ENCODE measurements around the gene CYP46A1. TPM values are rescaled to one million over a fixed set of nuclear protein-coding genes. Genes with fewer than 3 reads are reported as not detected.
"Not testable (repeated sequence)": the region's sequence is repeated elsewhere in the genome, so short reads cannot be mapped to it uniquely, and the experiment has no call there.

The CYP46A1 gene
- total RNA-seq, 1 donor from 2014 or later, result 3.1 TPM

DNA sequence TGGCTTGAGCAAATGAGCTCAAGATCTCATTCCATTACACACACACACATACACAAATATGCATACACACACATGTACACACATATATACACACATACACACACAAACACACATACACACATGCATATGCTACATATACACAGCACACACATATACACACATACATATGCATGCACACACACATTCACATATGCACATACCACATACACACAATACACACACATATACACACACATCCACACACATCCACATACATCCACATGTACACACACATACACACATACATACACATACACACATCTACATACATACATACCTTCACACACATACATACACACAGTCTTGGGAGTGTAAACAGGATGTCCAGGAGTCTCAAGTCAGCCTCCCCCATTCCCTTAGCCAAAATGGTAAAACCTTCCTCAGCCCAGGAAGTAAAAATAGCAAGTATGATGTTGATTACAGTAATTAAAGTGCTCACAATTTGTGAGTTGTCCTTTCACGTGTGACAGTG is 26.4 kb upstream of the CYP46A1 start:
- no peak for DNase-seq

GRCh38 chr14:99658218-99658845 is 25.8 kb upstream of the CYP46A1 start:
- DNase-seq, result no peak

DNA sequence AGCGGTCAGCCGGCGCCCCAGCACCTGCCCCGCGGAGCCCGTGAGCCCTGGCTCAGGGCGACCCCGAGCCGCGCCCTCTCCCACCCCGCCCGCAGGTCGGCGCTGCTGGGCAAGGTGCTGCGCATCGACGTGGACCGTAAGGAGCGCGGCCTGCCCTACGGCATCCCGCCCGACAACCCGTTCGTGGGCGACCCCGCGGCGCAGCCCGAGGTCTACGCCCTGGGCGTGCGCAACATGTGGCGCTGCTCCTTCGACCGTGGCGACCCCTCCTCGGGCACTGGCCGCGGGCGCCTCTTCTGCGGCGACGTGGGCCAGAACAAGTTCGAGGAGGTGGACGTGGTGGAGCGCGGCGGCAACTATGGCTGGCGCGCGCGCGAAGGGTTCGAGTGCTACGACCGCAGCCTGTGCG is 24.8 kb upstream of the CYP46A1 start:
- DNase-seq, result no peak

DNA sequence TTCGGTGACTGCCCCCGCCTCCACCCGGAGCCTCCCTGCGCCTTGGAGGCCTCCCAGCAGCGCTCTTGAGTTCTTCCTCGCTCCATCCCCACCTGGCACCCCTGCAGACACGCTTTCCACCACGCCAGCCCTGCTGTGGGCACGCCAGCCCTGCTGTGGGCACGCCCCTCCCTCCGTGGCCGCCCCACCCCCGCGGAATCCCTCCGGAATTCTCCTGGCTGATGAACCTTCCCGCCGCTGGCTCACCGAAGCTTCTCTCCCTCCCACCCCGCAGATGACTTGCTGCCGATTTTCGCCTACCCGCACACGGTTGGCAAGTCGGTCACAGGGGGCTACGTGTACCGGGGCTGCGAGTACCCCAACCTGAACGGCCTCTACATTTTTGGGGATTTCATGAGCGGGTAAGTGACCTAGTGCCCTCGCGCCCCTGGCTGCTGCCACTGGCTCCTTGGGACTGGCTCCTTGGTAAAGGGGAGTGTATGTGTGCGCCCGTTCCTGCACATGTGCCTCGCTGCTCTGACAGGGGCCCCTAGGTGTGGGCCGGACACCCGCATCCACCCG is 24.0 kb upstream of the CYP46A1 start:
- no peak for DNase-seq

GRCh38 chr14:99660794-99661193 is 23.3 kb upstream of the CYP46A1 start:
- no peak for DNase-seq

- not testable (repeated sequence) for DNase-seq
Observed at GRCh38 chr14:99661206-99661605, 22.9 kb upstream of the CYP46A1 start.

DNA sequence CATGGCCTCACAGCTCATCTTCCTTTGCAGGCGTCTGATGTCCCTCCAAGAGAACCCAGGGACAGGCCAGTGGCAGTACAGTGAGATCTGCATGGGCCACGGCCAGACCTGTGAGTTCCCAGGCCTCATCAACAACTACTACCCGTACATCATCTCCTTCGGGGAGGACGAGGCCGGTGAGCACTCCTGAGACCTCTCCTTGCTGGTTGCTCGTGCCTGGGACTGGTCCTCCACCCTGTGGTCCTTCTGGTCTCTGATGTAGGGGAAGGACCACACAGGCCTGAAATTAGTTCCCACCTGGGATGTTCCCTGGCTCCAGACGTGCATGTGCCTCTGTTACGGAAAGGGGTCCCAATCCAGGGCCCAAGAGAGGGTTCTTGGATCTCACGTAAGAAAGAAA is 21.3 kb upstream of the CYP46A1 start:
- DNase-seq, result no peak

DNA sequence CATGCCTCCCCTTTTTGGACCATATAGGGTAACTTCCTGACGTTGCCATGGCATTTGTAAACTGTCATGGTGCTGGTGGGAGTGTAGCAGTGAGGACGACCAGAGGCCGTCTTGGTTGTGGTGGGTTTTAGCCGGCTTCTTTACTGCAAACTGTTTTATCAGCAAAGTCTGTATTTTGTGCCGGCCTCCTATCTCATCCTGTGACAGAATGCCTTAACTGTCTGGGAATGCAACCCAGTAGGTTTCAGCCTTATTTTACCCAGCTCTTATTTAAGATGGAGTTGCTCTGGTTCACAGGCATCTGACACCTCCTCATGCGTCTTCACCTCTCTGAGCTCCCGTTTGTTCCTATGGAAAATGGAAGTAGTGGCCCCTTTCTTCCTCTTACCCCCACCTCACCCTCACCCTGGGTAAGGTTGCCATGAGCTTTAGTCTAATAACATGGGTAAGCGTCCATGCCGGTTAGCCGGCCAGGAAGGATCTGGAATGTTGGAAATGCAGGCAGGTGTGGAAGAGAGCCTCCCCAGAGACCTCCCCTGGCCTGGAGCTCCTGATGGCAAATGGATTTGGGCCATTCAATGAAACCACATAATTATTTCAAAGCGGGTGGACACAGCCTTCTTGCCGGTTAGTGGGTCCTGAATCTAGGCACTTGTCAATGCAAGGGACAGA is 20.6 kb upstream of the CYP46A1 start:
- no peak for DNase-seq

- DNase-seq, result no peak
Observed at GRCh38 chr14:99664058-99664936, 19.8 kb upstream of the CYP46A1 start.

DNA sequence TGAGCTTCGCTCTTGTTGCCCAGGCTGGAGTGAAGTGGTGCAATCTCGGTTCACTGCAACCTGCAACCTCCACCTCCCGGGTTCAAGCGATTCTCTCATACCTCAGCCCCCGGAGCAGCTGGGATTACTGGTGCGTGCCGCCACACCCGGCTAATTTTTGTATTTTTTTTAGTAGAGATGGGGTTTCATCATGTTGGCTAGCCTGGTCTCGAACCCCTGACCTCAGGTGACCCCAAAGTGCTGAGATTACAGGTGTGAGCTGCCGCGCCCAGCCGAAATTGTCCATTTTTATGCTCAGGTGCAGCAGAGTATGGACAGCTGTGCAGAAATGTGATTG is 19.2 kb upstream of the CYP46A1 start:
- DNase-seq, result no peak

DNA sequence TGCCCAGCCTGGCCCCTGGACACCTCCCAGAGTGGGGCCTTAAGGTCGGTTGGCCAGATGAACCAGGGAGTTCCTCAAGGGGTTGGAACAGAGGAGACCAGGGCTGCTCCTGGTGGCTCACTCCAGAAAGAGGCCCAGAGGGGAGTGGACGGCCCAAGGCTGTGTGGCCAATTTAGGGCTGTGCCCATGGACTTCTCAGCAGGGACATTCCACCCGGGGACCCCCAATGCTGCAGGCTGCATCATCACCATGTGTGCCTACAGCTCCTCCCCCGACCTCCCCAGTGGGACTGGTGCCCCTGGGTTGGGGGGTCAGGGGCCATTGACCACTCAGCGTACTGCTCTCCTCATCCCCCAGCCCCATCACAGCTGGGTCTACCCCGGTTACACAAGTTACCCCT is 17.6 kb upstream of the CYP46A1 start:
- no peak for DNase-seq

- DNase-seq, result no peak
Observed at GRCh38 chr14:99667045-99667444, 17.1 kb upstream of the CYP46A1 start.

DNA sequence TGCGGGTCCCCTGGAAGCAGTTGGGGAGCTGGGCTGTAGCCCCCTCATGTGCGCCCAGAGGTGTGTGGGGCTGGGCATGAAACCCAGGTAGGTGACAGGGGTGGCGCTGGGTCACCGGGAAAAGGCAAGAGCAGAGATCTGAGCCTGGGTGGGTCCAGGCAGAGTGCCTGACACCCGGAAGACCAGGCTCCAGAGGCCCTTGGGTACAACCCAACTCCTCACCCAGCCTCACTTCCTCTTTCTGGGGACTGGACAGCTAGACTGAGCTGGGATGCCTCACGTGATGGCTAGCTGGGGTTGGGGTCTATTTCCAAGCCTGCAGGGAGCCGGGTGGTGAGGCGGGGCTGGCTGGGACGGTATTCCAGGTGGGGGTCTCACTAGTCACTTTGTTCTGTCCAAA is 16.3 kb upstream of the CYP46A1 start:
- DNase-seq, result no peak

- DNase-seq, result no peak
Observed at GRCh38 chr14:99668307-99669295, 15.5 kb upstream of the CYP46A1 start.

DNA sequence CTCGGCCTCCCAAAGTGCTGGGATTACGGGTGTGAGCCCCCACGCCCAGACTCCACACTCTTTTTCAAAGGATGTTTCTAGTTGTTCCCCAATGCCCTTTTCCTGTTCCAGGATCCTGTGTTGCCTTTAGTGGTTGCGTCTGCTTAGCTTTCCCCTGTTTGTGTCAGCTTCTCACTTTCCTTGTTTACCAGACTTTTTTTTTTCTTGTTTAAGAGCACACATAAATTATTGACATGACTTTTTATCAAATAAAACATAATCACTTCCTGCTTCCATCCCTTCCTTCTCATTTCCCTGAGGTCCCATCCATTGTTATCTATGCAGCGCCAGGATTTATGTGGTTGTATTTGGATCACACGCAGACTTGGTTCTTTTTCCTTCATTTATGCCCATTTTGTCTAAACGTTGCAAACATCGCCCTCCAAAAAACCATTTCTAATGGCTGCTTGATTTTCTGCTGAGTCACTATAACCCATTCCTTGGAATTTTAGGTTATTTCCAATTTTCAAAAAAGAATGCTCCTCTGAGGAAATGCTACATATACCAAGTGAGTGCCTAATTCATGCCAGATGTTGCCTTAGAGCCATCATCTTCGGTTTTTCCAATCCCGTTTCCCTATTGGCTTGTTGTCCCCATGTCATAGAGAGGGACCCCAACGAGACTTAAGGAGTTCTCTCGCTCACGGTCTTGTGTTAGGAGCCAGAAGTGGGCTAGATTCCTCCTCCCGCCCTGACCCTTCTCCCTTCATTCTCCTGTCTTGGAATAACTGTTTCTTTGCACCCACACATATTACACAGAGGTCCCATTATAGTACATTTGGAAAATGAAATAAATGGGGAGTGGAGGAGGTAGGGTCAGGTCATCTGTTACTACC is 13.5 kb upstream of the CYP46A1 start:
- no peak for DNase-seq

GRCh38 chr14:99671235-99672224 is 12.6 kb upstream of the CYP46A1 start:
- DNase-seq, result no peak

DNA sequence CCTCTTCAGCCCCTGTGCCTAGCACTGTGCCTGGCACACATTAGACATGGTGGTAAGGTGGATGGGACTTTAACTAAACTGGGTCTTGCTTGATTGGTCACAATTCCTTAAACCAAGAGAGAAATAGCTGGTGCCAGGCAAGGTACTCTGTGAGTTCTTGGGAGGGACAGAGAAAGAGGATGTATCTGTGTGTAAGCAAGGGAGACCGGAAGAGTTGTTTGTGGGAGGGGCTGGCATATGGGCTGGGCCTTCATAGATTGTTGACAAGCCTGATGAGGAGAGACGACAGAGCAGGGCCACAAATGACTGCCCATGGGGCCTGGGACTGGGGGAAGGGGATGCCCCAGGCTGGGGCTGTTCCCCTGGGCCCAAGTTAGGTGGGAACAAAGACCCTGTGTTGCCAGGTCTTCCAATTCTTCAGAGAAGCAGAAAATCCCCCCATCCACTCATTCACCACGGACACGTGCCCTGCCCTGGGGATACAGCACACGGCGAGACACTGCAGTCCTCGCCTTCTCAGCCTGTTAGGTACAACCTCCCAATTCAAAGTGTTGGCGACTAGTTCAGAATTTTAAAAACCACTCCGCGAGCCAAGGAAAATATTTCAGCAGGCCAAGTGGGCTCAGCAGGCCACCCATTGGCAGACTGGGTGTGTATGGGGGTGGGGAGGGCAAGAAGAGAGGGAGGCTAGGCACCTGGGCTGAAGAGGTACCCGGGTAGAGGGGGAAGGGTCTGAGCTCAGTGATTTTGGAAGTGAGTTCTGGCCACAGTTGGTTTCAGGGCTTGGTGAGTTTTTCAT is 11.4 kb upstream of the CYP46A1 start:
- no peak for DNase-seq

GRCh38 chr14:99673305-99674063 is 10.6 kb upstream of the CYP46A1 start:
- no peak for DNase-seq

All from tongue (tissue), 2 donors.